Spleen (tissue), 11 donors: ENCODE measurements around the gene MRPS5. TPM values are rescaled to one million over a fixed set of nuclear protein-coding genes. Genes with fewer than 3 reads are reported as not detected.

Experiments
- DNase-seq: peaks from one replicate; pipeline ENCODE4 v3.0.0-alpha.2; 2020
- H3K27ac ChIP-seq, 8 donors: fragments of 200-600 bp; sonication (generic) in 7 of 8; 1 replicate in 4 of 8; 2 replicates in 4 of 8; pipeline versions ENCODE4 v1.5.0 to v1.8.0; 2016 to 2021; ENCODE audit warnings: inconsistent platforms in 4 of 8, mild to moderate bottlenecking in 4 of 8, moderate library complexity in 1 of 8
- H3K27me3 ChIP-seq, 7 donors: fragments of 200-600 bp; sonication (generic) in 6 of 7; replicated peaks in 1 of 7; 1 replicate in 4 of 7; 2 replicates in 3 of 7; pipeline versions ENCODE4 v1.5.0 to v1.8.0; 2016 to 2021; ENCODE audit warnings: inconsistent platforms in 3 of 7, mild to moderate bottlenecking in 1 of 7
- H3K36me3 ChIP-seq, 6 donors: fragments of 200-600 bp; sonication (generic) in 5 of 6; 1 replicate in 4 of 6; 2 replicates in 2 of 6; pipeline versions ENCODE4 v1.5.0 to v1.8.0; 2016 to 2021; ENCODE audit warnings: inconsistent platforms in 2 of 6
- H3K4me1 ChIP-seq, 6 donors: fragments of 200-600 bp; sonication (generic) in 5 of 6; 1 replicate in 3 of 6; 2 replicates in 3 of 6; pipeline versions ENCODE4 v1.5.0 to v1.8.0; 2016 to 2021; ENCODE audit warnings: inconsistent platforms in 3 of 6
- H3K4me3 ChIP-seq, 8 donors: fragments of 200-600 bp; sonication (generic) in 7 of 8; 1 replicate in 4 of 8; 2 replicates in 4 of 8; pipeline versions ENCODE4 v1.5.0 to v1.8.0; 2016 to 2021; ENCODE audit warnings: inconsistent platforms in 4 of 8, mild to moderate bottlenecking in 4 of 8, moderate library complexity in 2 of 8
- H3K9me3 ChIP-seq, 8 donors: fragments of 200-600 bp; sonication (generic) in 7 of 8; 1 replicate in 4 of 8; 2 replicates in 4 of 8; pipeline versions ENCODE4 v1.5.0 to v1.8.0; 2016 to 2021; ENCODE audit warnings: inconsistent platforms in 4 of 8
- CTCF ChIP-seq, 11 experiments: fragments of 200-600 bp in 7 of 11; fragments of 450-650 bp in 4 of 11; sonication (generic) in 4 of 11; IDR thresholded peaks in 8 of 11; conservative IDR thresholded peaks in 3 of 11; 1 replicate in 7 of 11; 2 replicates in 4 of 11; pipeline versions ENCODE4 v1.4.0 to v1.8.0; 2016 to 2021; ENCODE audit warnings: antibody characterized with exemption in 11 of 11, inconsistent platforms in 4 of 11, mild to moderate bottlenecking in 1 of 11
- POLR2A ChIP-seq, 3 donors: fragments of 450-650 bp; IDR thresholded peaks; one replicate each; pipeline ENCODE4 v1.5.1; 2017; ENCODE audit warnings: antibody characterized with exemption in 3 of 3, mild to moderate bottlenecking in 1 of 3
- POLR2AphosphoS5 ChIP-seq, 3 donors: sonication (generic); formaldehyde crosslinking; IDR thresholded peaks; one replicate each; pipeline ENCODE4 v1.5.1; 2017; ENCODE audit warnings: antibody characterized with exemption in 3 of 3
- WGBS, 5 donors: extraction: QIAGEN DNeasy Blood & Tissue Kit in 3 of 5; methylation state at CpG; one replicate each; pipeline versions ENCODE4 v1.1.5 to v1.1.7; 2013 to 2018; 5-methylcytosine and 5-hydroxymethylcytosine counted together
- intact Hi-C: fragments of 100-400 bp; cut with DNase I; formaldehyde crosslinking; loops from one replicate; pipeline ENCODE4 v1.15.0; 2023; ENCODE audit warnings: low total_unique reads
- polyA plus RNA-seq, 3 donors: library from polyadenylated mRNA; stranded (reverse); fragments of 200-250 nt; gene quantifications; one replicate each; pipeline ENCODE4 v1.2.1, GENCODE V29; 2013
- total RNA-seq, 7 donors: library from RNA; depleted of rRNA in 3 of 7; stranded (reverse); fragments of >200 nt in 3 of 7; fragmentation: NEBNext Ultra II Directional in 4 of 7; extraction: Animal tissue kit (Norgen Biotek cat#: 25700) in 4 of 7; gene quantifications; one replicate each; pipeline versions ENCODE4 v1.1.0 to v1.2.1, GENCODE V29; 2016 to 2021
- donor health status: healthy with polysubstance abuse.
- donor health status: DM: no; HTN: no; CAD: no; lungs with moderate emphysema.
- donor health status: DM: no; HTN: no; CAD: no.
- donor health status: Bipolar disorder and iron deficiency.
- donor health status: healthy.
- donor health status: DM: no; HTN: no; CAD: no.
- donor health status: DM: yes; HTN: yes; CAD: no.

MRPS5 gene
- total and polyA plus RNA-seq, 10 donors: 37.5 to 92.2 (median 53.7) TPM

- Histone ChIP-seq H3K27ac (no peak overlapping the region), H3K27me3 (peaks cover 0 to 24% (median 0%) of the 10 kb centered on the region in 7 donors), H3K4me1 (no peaks in the 10 kb centered on the region), H3K9me3 (no peaks in the 10 kb centered on the region), H3K4me3 (no peak overlapping the region), H3K36me3 (no peaks in the 10 kb centered on the region)
- TF ChIP-seq POLR2AphosphoS5 (IDR thresholded peaks at IDR 0.05) (no peak), POLR2A (IDR thresholded peaks at IDR 0.05) (no peak), CTCF (IDR thresholded peaks at IDR 0.05 in 8 of 11, conservative IDR thresholded peaks at IDR 0.05 in 3 of 11) (no peak)
- DNase-seq: peak; percentile 55
- intact Hi-C loops: no loop called here
- 80 to 88% (median 84%) methylated on average over 13 of the region's 13 CpGs for WGBS, 5 donors
Measured at GRCh38 chr2:95052804-95053479, 68.7 kb downstream of the MRPS5 start.

GRCh38 chr2:95052307-95052706 lies 69.3 kb downstream of the MRPS5 start:
- H3K4me1 ChIP-seq: no peaks in the 10 kb centered on the region
- H3K4me3 ChIP-seq: no peak overlapping the region
- TF ChIP-seq CTCF (IDR thresholded peaks at IDR 0.05 in 8 of 11, conservative IDR thresholded peaks at IDR 0.05 in 3 of 11) (no peak), POLR2A (IDR thresholded peaks at IDR 0.05) (no peak), POLR2AphosphoS5 (IDR thresholded peaks at IDR 0.05) (no peak)
- peaks cover 0 to 24% (median 0%) of the 10 kb centered on the region in 7 donors for H3K27me3 ChIP-seq
- no peaks in the 10 kb centered on the region for H3K36me3 ChIP-seq
- 74 to 90% (median 86%) methylated on average over 6 of the region's 6 CpGs for WGBS, 5 donors
- H3K9me3 ChIP-seq: no peaks in the 10 kb centered on the region
- intact Hi-C loops: no loop called here
- no peak overlapping the region for H3K27ac ChIP-seq
- DNase-seq: peak; percentile 46

GRCh38 chr2:95051626-95052025 lies 70.0 kb downstream of the MRPS5 start:
- Histone ChIP-seq H3K4me1 (no peaks in the 10 kb centered on the region), H3K36me3 (no peaks in the 10 kb centered on the region), H3K27me3 (peaks cover 0 to 24% (median 0%) of the 10 kb centered on the region in 7 donors), H3K4me3 (no peak overlapping the region), H3K9me3 (no peaks in the 10 kb centered on the region), H3K27ac (no peak overlapping the region)
- DNase-seq: peak; percentile 38
- intact Hi-C loops: no loop called here
- 69 to 90% (median 85%) methylated on average over 10 of the region's 10 CpGs for WGBS, 5 donors
- TF ChIP-seq POLR2AphosphoS5 (IDR thresholded peaks at IDR 0.05): no peak
- no peak for TF ChIP-seq CTCF (IDR thresholded peaks at IDR 0.05 in 8 of 11, conservative IDR thresholded peaks at IDR 0.05 in 3 of 11)
- no peak for TF ChIP-seq POLR2A (IDR thresholded peaks at IDR 0.05)

GRCh38 chr2:95050385-95051300 lies 71.0 kb downstream of the MRPS5 start:
- Histone ChIP-seq H3K36me3 (no peaks in the 10 kb centered on the region), H3K4me1 (no peaks in the 10 kb centered on the region), H3K27ac (no peak overlapping the region), H3K9me3 (no peaks in the 10 kb centered on the region), H3K27me3 (peaks cover 0 to 20% (median 0%) of the 10 kb centered on the region in 7 donors), H3K4me3 (no peak overlapping the region)
- TF ChIP-seq POLR2A (IDR thresholded peaks at IDR 0.05): no peak
- no peak for TF ChIP-seq POLR2AphosphoS5 (IDR thresholded peaks at IDR 0.05)
- TF ChIP-seq CTCF (IDR thresholded peaks at IDR 0.05 in 8 of 11, conservative IDR thresholded peaks at IDR 0.05 in 3 of 11): no peak
- WGBS, 5 donors: 52 to 71% (median 61%) methylated on average over 7 of the region's 7 CpGs
- peak; percentile 42 for DNase-seq
- intact Hi-C loops: no loop called here
